Measurements from ENCODE around the gene SMYD3.
"Not testable (repeated sequence)": the region's sequence is repeated elsewhere in the genome, so short reads cannot be mapped to it uniquely, and the experiment has no call there.

SMYD3 gene

DNA sequence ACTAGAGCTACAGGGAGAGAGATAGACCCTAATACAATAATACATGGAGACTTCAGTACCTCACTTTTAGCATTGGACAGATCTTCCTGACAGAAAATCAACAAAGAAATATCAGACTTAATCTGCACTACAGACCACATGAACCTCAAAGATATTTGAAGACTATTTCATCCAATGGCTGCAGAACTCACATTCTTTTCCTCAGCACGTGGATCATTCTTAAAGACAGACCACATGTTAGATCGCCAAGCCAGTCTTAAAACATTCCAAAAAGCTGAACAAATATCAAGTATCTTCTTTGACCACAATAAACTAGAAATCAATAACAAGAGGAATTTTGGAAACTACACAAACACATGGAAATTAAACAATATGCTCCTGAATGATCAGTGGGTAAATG lies 776.3 kb downstream of the SMYD3 start:
- DNase-seq: no peak

DNA sequence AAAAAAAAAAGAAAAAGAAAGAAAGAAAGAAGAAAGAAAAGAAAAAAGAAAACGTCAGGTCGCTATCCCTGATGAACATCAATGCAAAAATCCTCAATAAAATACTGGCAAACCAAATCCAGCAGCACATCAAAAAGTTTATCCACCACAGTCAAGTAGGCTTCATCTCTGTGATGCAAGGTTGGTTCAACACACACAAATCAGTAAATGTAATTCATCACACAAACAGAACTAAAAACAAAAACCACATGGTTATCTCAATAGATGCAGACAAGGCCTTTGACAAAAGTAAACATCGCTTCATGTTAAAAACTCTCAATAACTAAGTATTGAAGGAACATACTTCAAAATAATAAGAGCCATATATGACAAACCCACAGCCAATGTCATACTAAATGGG lies 779.0 kb downstream of the SMYD3 start:
- not testable (repeated sequence) for DNase-seq

DNA sequence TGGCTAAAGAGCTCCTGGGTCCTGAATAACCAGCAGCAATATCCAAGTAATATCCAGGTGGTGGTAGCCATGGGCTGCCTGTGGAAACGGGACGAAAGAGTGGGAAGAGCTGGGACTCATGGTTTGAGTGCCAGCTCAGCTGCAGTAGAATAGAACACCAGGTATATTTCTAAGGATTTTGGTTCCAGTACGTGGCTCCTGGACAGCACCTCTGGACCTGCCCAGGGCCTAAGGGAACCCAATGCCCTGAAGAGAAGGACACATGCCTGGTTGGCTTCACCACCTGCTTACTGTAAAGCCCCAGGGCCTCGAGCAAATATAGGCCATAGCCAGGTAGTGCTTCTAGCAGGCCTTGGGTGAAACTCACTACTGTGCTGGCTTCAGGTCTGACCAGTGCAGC lies 785.6 kb downstream of the SMYD3 start:
- no peak for DNase-seq

DNA sequence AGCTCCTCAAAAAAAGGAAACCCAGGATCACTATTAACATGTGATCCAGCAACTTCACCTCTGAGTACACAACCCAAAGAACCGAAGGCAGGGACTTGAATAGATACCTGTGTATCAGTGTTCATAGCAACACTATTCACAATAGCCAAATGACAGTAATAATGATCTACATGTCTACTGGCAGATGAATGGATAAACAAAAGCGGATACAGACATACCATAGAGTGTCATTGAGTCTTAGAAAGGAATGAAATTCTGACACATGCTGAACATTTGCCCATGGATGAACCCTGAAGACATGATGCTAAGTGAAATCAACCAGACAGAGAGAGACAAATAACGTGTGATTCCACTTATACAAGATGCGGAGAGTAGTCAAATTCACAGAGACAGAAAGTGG lies 788.1 kb downstream of the SMYD3 start:
- DNase-seq: no peak

DNA sequence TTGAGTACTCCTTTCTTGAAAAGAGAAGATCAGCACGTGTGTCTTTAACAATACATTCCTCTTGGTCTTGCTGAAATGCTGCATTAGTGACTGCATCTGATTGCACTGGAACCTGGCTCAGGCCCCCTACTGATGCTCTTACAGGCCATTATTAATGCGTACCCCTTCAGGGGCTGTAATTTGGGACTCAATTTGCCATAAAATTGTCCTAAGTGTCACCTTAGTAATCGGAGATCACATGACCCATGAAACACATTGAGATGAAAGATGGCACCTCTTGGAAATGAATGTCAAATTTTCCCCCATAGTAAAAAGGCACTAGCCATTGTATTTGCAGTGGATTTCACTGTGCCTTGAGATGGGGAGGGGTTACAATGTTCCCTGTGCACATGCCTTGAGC lies 789.0 kb downstream of the SMYD3 start:
- DNase-seq: no peak

DNA sequence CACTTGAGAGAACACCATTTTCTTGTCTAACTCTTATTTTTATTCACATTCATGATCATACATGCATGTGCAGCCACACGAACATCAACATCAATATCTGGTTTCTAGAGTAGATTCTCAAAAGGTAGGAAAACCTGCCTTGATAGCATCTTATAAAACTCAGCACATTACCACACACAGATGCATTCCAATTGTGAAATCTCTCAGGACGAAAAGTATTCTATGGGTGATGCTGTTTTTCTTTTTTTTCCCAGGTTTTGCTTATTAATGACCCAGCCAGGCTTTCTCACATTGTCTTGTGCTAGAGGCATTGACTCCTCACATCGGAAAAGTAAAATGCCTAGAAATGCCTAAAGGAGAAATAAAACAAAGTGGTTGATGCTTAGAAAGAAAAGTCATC lies 789.5 kb downstream of the SMYD3 start:
- DNase-seq: no peak

DNA sequence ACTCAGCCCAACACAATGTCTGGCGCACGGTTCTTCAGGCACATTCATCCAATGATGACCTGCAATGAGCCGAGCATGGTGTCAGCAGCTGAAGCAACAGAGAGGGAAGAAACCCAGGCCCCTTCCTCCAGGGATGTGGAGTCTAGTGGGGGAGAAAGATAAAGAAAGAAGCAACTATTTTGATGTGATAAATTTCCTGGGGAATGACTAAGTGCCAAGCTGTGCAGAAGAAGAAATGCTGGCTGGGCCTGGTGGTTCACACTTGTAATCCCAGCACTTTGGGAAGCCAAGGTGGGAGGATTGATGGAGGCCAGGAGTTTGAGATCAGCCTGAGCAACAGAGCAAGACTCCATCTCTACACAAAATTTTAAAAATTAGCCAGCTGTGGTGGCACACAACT lies 790.5 kb downstream of the SMYD3 start:
- no peak for DNase-seq

DNA sequence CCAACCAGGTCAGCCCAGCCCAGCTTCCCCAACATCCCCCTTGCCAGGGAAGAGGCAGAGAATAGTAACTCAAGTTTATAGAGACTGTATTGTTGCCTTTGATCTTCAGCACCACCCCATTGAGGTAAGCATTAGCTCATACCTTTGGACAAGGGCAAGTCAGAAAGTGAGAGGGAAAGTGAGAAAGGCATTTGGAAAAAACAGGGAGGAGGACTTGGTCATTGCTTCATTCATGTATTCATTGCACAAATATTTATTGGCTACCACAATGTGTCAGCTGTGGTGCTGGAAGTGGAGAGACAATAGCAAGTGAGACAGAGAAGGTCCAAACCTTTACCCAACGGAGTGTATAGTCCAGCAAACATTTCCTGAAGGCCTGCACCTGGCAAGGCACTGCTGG lies 791.1 kb downstream of the SMYD3 start:
- no peak for DNase-seq

DNA sequence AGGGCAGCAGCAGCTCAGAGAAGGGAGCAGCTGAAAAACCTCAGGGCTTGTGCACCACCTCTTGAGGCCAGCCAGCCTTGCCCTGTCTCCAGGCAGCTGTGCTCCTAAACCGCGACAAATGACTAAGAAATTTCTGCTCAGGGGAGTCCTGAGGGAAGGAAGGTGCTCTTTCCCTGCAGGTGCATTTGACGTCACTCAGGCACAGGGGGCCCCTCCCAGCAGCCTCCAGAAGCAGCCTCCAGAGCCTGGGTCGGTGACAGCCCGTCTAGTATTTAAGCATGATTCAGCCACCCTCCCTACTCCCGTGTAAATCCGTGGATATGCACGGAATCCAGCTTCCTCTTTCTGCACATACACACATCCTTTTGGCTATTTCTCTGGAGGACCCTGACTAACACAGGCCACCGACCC lies 791.8 kb downstream of the SMYD3 start:
- DNase-seq: no peak

DNA sequence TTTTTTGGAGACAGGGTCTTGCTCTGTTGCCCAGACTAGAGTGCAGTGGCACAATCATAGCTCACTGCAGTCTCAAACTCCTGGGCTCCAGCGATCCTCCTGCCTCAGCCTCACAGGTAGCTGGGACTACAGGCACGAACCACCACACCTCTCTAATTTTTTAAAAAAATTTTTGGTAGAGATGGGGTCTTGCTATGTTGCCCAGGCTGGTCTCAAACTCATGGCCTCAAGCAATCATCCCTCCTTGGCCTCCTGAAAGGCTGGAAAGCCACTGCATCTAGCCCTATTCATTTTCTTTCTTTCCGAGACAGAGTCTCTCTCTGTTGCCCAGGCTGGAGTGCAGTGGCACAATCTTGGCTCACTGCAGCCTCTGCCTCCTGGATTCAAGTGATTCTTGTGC lies 793.1 kb downstream of the SMYD3 start:
- DNase-seq: not testable (repeated sequence)

DNA sequence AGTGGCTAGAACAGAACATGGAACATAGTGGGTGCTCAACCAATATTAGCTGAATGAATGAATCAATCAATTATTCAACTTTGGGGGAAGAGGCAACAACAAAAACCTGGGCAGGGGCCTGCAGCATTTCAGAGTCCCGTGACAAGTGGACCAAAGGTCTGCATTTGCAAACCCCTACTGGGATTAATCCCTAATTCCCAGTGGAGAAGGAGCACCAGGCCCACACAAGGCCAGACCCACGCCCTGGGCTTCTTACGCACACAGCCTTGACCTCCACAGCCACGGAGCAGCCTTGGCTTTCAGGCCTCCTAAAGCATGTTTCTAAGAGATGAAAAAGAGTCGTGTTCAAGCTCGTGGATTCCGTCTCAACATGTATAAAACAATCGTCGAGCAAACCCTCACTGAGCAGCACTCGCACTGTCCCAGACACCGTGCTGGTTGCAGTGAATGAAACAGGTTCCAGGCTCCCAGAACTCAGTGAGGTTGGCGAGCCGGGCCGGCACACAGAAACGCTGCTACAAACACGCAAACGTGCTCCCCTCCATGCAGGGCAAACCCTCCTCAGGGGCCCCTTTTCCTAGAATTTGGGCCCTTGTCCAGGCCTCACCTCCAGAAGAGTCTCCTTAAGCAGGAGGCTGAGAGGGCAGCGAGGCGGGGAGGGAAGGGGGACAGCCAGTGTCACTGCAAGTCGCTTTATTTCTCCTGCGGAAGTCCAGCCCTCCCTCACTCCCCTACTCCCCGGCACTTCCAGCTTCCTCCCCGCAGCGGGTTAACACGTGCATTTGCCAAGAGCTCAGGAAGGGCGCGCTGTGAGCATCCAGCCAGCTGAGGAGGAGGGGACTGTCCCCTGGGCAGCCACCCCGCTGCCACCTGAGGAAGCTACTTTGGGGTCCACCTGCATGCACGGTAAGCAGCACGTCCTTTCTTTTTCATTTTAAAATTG lies 795.8 kb downstream of the SMYD3 start:
- DNase-seq: no peak

DNA sequence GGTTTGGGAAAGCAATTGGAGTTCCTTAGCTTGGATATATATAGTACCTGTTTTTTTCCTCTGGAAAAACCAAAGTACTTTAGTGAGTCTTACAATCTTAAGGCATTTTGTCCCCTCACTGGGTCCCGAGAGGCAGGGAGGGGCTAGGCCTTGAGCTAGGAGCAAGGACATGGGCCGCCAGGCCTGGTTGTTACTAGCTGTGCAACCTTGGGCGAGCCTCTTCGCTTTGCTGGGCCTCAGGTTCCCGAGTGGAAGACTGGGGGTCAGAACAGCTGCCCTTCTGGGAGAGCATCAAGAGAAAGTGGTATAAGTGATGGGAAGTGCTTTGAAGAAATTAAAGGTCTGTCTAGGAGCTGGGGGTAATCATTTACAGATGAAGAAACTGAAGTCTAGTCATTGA lies 799.1 kb downstream of the SMYD3 start:
- no peak for DNase-seq

DNA sequence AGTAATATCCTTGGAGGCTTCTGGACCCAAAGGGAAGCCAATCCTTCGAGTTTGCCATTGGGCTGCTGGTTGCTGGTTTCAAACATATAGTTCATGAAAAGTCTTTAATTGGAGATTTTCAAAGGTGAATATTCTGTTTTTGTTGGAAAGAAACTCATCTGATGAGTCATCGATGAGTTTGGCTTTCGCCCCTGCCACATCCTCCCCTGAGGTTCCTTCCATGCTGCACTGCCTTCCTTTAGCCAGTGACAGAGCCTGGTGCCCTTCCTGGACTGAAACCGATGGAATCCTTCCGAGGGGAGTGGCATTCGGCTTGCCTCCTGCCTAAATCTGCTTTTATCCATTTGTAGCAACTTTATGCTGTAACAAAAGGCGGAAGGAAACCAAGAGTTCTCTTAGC lies 802.3 kb downstream of the SMYD3 start:
- no peak for DNase-seq

DNA sequence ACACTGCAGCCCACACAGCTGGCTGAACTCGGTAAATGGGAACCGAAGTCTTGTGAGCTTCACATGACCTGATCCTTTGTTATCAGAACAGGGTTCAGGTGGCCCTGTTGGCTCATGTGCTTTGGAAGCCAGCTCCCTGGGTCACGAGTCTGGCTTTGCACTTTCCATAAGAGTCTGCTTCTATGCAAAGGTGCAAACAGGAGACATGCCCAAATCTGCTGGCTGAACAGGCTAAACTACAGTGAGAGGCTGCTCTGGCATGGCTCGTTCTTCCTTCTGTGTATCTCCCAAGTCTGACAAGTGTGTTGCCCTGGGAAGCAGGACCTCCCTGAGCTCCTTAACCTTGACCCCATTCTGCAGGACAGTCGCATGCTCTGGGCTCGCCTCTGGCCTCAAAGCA lies 802.7 kb downstream of the SMYD3 start:
- no peak for DNase-seq

DNA sequence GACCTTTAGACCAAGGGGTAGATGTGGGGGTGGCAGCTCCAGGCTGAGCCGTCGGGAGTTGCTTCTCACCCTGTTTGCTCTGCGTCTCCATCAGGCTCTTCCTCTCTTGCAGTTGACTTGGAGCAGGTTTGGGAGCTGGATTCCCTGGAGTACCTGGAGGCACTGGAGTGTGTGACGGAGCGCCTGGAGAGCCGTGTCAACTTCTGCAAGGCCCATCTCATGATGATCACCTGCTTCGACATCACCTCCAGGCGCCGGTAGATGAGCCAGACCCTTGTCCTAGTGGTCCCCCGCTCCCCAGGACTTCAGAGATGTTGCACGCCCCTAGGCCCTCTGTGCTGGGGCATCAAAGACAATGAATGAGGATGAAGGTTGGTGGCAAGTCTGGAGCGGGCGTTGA lies 804.7 kb downstream of the SMYD3 start:
- DNase-seq: no peak

DNA sequence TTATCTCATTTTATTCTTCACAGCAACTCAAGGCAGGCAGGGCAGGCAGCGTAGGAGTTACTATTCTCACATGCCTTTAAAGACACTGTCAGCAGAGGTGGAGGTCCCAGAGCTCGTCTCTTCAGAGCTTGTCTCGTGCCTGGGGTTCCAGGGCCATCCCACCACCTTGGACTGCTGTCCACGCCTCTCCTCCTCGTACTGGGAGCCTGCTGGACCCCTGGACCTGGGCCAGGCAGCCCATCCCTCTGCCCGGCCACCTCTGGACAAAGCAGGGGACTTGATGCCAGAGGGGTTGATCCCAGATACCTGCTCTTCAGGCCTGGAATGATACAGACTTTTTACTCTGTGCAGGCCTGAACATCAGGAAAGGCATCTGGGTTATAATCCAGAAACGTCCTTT lies 805.4 kb downstream of the SMYD3 start:
- no peak for DNase-seq

DNA sequence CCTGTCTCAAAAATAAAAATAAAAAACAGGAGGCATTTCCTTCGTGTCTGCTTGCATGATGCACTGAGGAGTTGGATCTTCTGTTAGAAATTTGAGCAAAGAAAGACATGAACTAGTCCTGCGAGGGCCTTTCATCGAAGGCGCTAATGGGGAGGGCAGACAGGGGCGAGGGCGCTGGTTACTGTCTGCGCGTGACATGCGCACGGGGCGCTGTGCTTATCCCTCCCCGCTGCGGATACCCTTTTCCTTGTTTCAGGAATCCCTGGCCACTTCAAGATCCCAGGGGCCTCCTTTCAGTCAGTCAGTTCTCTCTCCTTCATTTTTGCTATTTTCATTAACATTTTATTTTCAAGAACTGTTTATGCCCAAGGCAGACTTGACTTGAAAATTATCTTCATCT lies 806.4 kb downstream of the SMYD3 start:
- no peak for DNase-seq
